HG03520 (cell line): ENCODE measurements around the gene STK36.
"Not testable (repeated sequence)": the region's sequence is repeated elsewhere in the genome, so short reads cannot be mapped to it uniquely, and the experiment has no call there.

Source experiments
- ATAC-seq: cut with Tn5 transposase; IDR thresholded peaks from one replicate; pipeline ENCODE4 v1.9.1; 2021; ENCODE audit warnings: mild to moderate bottlenecking, moderate library complexity; ENCODE audit not compliant: unreplicated experiment

The STK36 gene

DNA sequence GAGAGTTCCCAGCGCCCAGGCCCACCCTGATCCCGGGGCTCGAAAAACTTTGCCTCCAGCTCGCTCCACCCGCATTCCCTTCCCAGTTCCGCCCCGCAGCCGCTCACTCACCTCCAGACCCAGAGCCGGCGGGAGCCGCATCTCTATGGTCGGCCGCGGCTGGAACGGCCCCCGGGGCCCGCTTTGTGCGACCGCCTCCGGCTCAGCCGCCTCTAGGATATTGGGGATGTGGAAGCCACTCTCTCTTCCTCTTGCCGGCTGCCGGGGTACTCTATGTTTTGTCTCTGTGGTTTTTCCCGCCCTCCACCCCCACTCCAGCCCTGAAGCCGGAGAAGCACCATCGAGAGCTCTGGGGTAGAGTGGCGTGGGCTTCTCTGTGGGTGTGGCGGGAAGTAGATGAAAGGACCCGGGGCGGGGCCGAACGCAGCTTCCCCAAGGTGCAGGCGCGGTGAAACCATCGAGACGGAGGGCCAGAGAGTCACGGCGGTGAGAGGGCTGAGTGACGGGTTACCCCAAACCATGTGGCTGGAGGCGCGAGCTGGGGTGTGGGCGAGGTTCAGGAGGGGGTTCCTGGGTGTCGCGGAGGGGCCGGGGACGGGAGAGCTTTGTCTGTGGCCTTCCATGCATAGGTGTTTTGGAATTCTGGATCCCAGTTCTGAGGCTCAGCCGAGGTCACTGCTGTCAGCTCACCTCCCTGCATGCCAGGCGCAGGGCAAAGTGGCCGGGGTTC lies 12.5 kb upstream of the STK36 start, which contains the start of the genes BCS1L and ZNF142:
Gene BCS1L (plus strand): TSS at position 426 of the 730 bp plus-strand sequence. CDS start 1,305 bp downstream, outside the sequence.
Gene ZNF142 (minus strand): TSS at position 366 of the 730 bp plus-strand sequence. CDS start 3,194 bp downstream, outside the sequence.
- peak; percentile 91 for ATAC-seq

GRCh38 chr2:218659988-218660358 lies 11.9 kb upstream of the STK36 start:
- no peak for ATAC-seq

DNA sequence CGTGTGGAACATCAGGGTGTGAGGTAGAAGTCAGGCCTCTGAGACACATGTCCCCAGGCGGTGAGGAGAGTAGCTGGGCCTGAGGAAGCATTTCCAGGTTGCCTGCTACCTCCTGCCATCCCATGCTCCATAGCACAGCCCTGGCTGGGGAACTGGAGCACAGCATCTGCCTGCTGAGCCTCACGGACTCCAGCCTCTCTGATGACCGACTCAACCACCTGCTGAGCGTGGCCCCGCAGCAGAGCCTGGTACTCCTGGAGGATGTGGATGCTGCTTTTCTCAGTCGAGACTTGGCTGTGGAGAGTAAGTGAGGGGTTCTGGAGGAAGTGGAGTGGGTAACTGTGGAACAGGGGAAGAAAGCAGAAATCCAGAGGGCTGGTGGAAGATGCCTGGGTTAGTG lies 9.5 kb upstream of the STK36 start:
- ATAC-seq, result no peak

DNA sequence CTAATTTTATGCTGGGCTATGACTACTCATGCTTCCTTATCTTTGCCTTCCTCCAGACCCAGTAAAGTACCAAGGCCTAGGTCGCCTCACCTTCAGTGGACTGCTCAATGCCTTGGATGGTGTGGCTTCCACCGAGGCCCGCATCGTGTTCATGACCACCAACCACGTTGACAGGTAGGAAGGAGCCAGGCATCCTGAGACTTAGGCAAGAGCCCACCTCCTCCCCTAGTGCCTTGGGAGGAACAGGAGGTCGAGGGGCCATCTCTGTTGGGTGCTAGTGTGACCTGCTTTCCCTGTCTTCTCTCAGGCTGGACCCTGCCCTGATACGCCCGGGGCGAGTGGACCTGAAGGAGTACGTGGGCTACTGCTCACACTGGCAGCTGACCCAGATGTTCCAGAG lies 9.1 kb upstream of the STK36 start:
- ATAC-seq, result no peak

DNA sequence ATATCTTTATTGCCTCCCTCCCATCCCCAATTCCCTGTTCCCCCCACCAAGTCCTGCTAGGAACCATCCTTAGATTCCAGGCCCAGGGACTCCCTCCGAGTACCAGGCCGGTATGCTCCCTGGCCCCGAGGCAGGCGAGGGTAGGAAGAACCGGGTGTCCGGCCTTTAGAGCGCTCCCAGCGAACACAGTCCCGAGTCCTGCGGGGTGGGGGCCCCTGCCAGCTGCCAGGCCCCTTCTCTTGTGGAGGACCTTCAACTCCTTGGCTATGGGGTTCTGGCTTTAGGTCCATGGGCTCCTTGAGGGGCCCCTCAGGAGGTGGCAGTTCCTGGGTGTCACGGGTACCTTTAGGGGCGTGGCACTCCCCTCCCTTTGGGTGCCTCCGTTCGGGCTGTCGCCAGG lies 8.0 kb upstream of the STK36 start:
- ATAC-seq, result no peak

DNA sequence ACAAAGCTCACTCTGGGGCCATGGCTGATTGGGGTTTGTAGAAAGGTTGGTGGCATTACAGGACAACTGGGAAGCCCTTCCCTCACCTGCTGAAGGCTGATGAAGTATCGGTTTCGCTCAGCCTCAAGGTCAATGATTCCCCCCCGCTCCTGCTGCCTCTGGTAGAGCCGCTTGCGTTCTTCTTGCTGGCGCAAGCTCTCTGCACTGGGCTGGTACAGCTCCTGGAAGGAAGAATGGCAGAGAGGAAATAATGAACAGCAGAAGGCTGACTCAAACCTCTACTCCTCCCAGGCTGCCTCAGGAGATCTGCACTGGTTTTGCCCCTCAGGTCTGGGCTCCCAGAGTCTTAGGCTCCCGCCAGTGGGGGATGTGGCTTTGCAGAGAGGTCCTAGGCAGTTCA lies 7.2 kb upstream of the STK36 start:
- ATAC-seq, result no peak

DNA sequence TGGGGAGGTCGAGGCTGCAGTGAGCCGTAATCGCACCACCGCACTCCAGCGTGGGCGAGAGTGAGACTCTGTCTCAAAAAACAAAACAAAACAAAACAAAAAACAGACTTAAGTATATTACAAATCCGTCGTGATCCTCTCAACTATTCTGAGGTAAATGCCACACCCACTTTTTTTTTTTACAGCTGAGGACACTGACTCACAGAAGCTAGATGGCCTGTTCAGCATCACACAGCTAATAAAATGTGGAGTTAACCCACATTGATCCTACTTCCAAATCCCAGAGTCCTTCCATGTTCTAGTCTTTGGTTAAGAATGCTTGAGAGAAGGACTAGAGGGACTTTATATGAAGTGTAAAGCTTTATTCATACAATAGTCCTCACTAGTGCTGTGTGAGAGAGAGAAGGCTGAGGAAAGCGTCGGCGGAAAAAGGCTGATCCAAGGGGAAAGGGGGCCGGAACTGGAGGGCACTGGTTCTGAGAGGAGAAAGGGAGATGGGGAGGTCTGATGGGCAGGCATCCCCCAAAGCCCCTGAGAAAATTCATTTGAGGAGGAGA lies 711 bp upstream of the STK36 start:
- ATAC-seq, result no peak

GRCh38 chr2:218679119-218679518 lies 7.2 kb downstream of the STK36 start:
- ATAC-seq, result no peak

- no peak for ATAC-seq
Observed at GRCh38 chr2:218680061-218680460, 8.2 kb downstream of the STK36 start.

DNA sequence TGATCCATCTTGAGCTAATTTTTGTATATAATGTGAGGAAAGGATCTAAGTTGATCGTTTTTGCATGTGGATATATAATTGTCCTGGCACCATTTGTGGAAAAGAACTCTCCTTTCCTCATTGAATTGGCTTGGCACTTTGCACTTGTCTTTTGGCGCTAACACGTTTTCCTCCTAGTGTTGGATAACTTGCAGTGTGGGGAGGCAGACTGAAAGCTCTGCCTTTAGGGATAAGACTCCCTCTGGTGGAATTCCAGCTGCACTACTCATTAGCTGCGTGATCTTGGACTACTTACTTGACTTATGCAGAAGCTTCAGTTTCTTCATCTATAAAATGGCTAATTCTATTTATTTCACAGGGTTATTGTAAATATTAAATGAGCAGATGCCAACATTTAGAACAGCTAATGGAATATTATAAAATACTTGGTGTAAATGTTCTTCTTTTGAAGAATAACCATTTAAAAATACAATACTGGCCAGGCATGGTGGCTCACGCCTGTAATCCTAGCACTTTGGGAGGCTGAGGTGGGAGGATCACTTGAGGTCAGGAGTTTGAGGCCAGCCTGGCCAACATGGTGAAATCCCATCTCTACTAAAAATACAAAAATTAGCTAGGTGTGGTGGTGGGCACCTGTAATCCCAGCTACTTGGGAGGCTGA lies 15.6 kb downstream of the STK36 start:
- not testable (repeated sequence) for ATAC-seq

DNA sequence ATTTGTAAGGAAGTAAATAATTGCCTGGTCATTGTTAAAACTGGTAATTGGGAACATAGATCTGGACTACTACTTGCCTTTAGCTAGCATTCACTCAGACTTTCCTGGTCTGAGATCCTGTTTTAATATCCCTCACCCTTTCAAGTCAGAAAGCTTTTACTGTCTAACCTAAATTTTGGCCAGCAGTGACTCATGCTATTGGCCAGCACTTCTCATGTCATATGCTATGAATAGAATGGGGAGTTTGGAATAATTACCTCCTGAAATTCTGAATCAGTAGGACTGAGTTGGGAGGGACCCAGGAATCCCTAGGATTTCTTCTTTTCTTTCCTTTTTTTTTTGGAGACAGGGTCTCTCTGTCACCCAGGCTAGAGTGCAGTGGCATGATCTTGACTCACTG lies 19.3 kb downstream of the STK36 start:
- ATAC-seq, result no peak

DNA sequence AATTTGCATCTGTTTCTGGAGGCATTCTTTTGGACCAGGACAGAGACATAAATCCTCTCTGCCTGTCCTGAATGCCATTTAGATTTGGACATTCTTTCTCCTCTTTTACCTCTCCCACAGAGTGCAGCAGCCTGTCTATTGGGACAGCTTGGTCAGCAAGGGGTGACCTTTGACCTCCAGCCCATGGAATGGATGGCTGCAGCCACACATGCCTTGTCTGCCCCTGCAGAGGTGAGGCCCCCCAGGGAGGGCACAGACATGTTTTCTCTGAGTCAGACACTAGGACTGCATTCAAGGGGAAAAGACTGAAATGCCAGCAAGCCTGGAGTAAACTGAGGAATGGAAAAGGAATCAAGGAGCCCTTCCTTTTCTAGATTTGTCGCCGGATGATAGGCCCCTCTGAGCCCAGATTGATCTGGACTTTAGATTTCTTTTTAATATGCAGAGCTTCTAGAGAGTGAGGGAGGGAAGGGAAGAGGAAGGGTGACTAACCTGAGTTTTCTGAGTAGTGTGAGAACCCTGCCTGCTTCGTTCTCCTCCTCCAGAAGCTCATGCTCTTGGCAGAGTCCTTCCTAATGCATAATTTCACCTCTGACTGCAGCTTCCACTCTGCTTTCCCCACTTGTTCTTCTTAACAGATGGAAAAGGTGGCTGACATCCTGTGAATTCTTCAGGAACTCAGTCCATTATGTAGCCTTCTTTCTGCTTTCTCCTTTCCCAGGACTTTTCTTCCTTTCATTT lies 22.7 kb downstream of the STK36 start:
- ATAC-seq, result no peak

- no peak for ATAC-seq
Observed at GRCh38 chr2:218698885-218699284, 27.0 kb downstream of the STK36 start.

GRCh38 chr2:218701806-218702205 lies 29.9 kb downstream of the STK36 start:
- ATAC-seq, result no peak

GRCh38 chr2:218703341-218703740 lies 31.5 kb downstream of the STK36 start:
- ATAC-seq, result no peak

DNA sequence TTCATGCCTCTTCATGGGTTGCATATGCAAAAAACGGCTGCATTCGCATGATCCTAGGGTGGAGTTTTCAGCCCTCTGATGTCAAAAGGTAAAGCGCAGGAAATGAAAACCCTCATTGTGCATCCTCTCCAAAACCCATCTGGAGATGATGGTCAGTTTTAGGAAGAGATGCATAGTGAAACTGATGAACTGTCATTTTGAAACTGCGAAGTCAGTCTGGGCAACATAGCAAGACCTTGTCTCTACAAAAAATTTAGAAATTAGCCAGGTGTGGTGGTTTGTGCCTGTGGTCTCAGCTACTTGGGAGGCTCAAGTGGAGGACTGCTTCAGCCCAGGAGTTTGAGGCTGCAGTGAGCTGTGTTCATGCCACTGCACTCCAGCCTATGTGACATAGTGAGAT lies 36.2 kb downstream of the STK36 start:
- ATAC-seq, result no peak

- ATAC-seq, result no peak
Observed at GRCh38 chr2:218709908-218710307, 38.0 kb downstream of the STK36 start.

GRCh38 chr2:218710334-218710686 lies 38.4 kb downstream of the STK36 start:
- ATAC-seq, result no peak

- peak; percentile 89 for ATAC-seq
Observed at GRCh38 chr2:218710687-218711549, 39.0 kb downstream of the STK36 start, which contains the start of gene TTLL4. TSS of gene TTLL4 (plus strand) at chr2:218710835. CDS start at chr2:218737677, 26,842 bp downstream.

DNA sequence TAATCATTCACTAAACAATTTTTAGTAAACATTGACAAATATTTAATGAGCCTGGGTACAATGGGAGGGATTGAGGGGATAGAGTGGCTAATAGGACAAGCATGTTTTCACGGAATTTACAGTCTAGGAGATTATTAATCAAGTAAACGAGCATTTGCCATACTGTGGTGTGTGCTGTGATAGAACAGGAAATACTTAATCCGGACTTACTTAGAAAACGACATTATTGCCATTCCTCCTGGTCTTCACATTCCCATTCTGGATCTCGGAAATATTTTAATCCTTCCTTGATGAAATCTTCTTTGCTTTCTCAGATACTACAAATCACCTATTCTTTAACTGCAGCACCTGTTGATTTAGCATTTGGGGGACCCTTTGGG lies 39.7 kb downstream of the STK36 start:
- ATAC-seq, result no peak
